ENCODE results near the gene EML1.
"Not testable (repeated sequence)": the region's sequence is repeated elsewhere in the genome, so short reads cannot be mapped to it uniquely, and the experiment has no call there.

The EML1 gene

DNA sequence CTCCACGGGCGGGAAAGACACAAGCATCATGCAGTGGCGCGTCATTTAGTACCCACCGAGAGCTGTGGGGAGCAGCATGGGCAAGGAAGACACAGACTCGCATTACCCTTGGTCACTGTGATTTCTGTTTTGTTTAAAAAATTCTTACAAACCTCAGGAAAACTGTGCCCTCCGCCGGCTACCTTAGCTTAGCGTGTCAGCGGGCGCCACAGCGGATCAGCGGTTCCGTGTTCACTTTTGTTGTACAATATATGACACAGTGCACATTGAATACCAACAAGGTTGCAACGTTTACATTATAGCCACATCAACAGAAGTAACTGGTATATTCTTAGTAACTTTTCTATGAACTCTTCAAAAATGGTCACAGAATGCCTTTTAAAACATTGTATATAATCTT is 146.9 kb downstream of the EML1 start:
- no peak for DNase-seq

DNA sequence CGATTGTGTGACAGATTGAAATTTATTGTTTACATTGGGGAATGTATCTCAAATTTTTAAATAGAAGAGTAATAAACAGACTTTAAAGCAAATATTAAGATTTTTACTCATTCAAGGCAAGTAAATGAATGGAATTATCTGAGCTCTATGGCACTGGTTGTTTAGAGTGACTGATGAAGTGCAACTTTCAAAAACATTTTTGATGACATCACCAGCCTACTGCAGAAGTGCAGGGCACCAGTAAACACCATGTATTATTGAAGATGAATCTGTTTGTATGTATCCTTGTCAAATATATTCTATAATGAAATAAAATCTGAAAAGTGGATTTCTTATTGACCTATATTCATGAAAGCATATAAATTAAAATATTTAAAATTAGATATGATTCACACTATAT is 148.0 kb downstream of the EML1 start:
- no peak for DNase-seq

GRCh38 chr14:99943620-99944019 is 150.4 kb downstream of the EML1 start:
- DNase-seq: no peak

GRCh38 chr14:99944241-99944651 is 151.0 kb downstream of the EML1 start:
- no peak for DNase-seq

DNA sequence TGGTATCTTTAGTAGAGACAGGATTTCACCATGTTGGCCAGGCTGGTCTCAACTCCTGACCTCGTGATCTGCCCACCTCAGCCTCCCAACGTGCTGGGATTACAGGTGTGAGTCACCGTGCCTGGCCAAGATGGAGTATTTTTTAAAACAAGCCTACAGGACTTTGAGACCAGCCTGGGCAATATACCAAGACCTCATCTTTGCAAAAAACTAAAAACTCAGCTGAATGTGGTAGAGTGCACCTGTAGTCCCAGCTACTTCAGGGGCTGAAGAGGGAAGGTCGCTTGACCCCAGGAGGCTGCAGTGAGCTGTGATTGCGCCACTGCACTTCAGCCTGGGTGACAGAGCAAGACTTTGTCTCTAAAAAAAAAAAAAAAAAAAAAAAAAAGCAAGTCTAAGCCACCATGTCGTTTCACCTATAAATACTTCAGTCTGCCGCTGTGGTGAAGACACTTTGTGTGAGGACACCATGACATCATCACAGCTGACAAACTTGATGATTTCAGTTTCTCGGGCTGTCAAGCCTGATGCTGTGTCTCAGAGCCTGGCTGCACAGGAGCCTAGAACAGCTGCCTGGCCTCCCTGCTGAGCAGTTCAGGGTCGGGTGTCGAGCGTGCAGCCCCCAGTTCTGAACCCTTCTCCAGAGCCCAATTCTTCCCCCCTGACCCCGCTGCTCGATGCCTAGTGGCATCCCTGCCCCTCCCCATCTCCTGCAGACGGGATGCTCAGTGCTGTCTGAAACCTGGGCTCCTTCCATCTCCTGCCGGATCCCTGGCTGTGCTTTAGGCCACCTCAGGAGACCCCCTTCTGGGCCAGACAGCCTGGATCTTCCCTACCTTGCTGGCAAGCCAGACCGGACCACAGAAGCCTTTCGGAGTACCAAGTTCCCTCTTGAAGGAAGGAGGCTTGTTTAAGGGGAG is 152.8 kb downstream of the EML1 start:
- no peak for DNase-seq

- peak; percentile 20 for DNase-seq
These were observed 153.7 kb downstream of the EML1 start for GRCh38 chr14:99946652-99947489.

DNA sequence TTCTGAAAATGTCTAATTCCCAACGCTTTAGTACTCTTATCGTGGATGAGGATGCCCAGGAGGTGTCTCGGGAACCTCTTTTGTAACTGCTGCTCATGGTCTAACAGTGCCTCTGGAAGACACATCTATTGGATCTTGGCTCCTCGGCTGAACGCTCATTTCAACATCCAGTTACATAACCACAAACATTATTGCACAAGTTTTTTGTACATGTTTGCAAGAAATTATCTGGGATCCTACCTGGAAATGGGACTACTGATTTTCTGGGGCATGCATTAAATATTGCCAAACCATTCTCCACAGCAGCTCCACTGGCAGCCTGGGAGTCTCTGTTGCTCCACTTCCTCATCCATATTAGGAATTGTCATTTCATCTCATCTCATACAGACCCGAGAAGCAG is 154.5 kb downstream of the EML1 start:
- DNase-seq: no peak

- DNase-seq: not testable (repeated sequence)
These were observed 156.0 kb downstream of the EML1 start for GRCh38 chr14:99949011-99949732.

GRCh38 chr14:99950181-99950580 is 157.0 kb downstream of the EML1 start:
- DNase-seq: peak; percentile 52

DNA sequence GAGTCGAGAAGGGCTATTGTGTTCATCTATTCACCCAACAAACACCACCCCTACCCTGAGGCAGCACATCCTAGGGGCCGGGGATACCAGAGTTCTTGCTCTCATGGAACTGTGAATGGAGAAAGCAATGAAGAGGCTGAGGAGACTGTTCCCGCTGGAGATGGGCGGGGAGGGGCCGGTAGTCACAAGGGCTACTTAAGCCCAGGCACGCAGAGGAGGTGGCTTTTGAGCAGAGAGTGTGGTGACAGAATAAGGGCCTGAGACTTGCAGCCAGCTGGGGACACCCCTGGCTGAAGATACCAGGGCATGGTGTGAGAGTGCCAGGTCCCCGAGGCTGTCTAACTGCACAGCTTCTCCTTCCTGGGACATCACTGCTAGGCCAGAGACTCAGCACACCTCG is 157.9 kb downstream of the EML1 start:
- DNase-seq: no peak

DNA sequence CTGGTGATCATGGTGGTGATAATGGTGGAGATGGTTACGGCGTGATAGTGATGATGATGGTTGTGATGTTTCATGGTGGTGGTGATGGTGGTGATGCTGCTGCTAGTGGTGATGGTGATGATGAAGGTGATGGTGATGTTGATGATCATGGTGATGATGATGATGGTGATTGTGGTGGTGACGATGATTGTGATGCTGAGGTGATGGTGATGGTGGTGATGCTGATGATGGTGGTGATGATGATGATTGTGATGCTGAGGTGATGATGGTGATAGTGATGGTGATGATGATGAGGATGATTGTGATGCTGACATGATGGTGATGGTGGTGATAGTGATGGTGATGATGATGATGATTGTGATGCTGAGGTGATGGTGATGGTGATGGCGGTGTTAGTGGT is 158.8 kb downstream of the EML1 start:
- no peak for DNase-seq

- DNase-seq: no peak
These were observed 159.2 kb downstream of the EML1 start for GRCh38 chr14:99952453-99952852.

- no peak for DNase-seq
These were observed 162.7 kb downstream of the EML1 start for GRCh38 chr14:99955826-99956455.

- no peak for DNase-seq
These were observed 165.2 kb downstream of the EML1 start for GRCh38 chr14:99958380-99958779.

DNA sequence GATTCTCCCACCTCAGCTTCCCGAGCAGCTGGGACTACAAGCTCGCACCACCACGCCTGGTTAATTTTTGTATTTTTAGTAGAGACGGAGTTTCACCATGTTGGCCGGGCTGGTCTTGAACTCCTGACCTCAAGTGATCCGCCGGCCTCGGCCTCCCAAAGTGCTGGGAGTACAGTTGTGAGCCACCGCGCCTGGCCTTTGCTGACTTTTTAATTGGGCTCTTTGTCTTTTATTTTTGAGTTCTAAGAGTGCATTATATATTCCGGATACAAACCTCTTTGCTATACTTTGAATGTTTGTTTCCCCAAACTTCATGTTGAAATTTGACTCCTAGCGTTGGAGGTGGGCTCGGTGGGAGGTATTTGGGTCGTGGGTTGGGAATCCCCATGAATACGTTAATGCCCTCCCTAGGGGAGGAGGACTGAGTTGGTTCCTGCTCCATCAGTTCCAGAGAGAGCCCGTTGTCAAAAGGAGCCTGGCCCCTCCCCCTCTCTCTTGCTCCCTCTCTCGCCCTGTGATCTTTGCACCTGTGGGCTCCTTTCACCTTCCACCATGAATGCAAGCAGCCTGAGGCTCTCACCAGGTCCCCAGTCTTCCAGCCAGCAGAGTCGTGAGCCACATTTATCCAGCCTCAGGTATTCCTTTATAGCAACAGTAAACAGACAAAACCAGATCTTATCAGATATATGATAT is 168.8 kb downstream of the EML1 start:
- DNase-seq: no peak

DNA sequence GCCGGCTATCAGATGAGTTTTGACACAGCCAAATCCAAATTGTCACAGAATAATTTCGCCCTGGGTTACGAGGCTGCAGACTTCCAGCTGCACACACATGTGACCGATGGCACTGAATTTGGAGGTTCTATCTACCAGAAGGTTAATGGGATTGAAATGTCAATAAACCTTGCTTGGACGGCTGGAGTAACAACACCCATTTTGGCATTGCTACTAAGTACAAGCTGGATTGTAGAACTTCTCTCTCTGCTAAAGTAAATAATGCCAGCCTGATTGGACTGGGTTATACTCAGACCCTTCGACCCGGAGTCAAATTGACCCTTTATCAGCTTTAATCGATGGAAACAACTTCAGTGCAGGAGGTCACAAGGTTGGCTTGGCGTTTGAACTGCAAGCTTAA is 171.8 kb downstream of the EML1 start:
- DNase-seq: no peak

GRCh38 chr14:99966037-99966835 is 173.0 kb downstream of the EML1 start:
- DNase-seq: no peak

DNA sequence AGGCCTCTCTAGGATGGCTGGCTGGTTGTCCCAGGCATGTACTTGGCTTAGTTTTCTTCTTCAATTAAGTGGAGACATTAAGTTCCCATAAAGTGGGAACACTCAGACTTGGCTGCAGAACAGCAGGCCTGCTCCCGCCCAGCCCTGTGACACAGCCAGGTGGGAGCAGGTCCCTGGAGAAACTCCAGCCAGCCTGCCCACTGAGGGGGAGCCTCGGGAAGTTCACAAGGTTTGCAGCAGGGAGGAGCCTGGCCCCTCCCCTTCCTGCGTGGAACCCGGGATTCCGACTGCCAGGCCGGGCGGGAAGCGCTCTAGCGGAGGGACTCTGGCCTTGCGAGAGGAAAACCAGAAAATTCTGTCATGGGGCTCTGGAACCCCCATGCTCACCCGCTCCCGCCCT is 173.7 kb downstream of the EML1 start:
- DNase-seq: no peak

GRCh38 chr14:99968191-99968920 is 175.1 kb downstream of the EML1 start:
- peak; percentile 92 for DNase-seq

DNA sequence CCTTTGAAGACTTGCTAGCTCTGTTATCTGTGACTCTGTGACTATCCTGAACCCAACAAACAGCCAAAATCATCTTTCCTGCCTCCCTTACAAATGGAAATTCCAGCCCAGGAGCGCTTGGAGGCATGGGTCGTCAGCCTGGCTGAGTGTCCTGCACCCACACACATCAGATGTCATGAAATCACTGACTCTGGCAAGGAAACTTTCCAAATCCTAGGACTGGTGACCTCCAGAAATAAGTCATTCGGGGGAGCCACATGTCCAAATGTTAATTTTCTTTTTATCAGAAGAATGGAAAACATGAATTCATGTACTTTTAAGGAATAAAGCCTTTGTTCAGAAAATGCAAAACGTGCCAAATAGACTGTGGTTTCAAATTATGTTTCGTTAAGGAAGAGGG is 175.7 kb downstream of the EML1 start:
- peak; percentile 66 for DNase-seq

Measured in fibroblast of skin of scalp (primary cell).